Spleen (tissue), 7 donors: ENCODE data around the gene CEACAM5.

Source experiments
- CTCF ChIP-seq, 11 experiments: fragments of 200-600 bp in 7 of 11; fragments of 450-650 bp in 4 of 11; sonication (generic) in 4 of 11; IDR thresholded peaks in 8 of 11; conservative IDR thresholded peaks in 3 of 11; 1 replicate in 7 of 11; 2 replicates in 4 of 11; pipeline versions ENCODE4 v1.4.0 to v1.8.0; 2016 to 2021; ENCODE audit warnings: antibody characterized with exemption in 11 of 11, inconsistent platforms in 4 of 11, mild to moderate bottlenecking in 1 of 11
- POLR2AphosphoS5 ChIP-seq, 3 donors: sonication (generic); formaldehyde crosslinking; IDR thresholded peaks; one replicate each; pipeline ENCODE4 v1.5.1; 2017; ENCODE audit warnings: antibody characterized with exemption in 3 of 3
- donor health status: DM: no; HTN: no; CAD: no; lungs with moderate emphysema.
- donor health status: DM: no; HTN: no; CAD: no.
- donor health status: DM: no; HTN: no; CAD: no.

GRCh38 chr19:41771410-41771809, 63.0 kb downstream of the CEACAM5 start:
- TF ChIP-seq POLR2AphosphoS5 (IDR thresholded peaks at IDR 0.05) (no peak), CTCF (IDR thresholded peaks at IDR 0.05 in 8 of 11, conservative IDR thresholded peaks at IDR 0.05 in 3 of 11) (no peak)
